WTC11 (cell line): ENCODE results near the gene LRRIQ1. TPM values are rescaled to one million over a fixed set of nuclear protein-coding genes. Genes with fewer than 3 reads are reported as not detected.

Experiments used
- ATAC-seq: fragments of 200-7000 bp; cut with Tn5 transposase; 2 replicates; pipeline ENCODE4 v1.10.0; 2021; ENCODE audit warnings: mild to moderate bottlenecking, moderate library complexity
- CTCF ChIA-PET: fragments of 300-600 bp; sonication (Branson Sonifier 250); formaldehyde crosslinking; loops from one replicate; lab custom pipeline; 2021; ENCODE audit warnings: antibody characterized with exemption; lab: Charles Lee
- POLR2A ChIA-PET: fragments of 350-600 bp; sonication (Branson Sonifier 250); formaldehyde crosslinking; loops from one replicate; lab custom pipeline; 2021; ENCODE audit warnings: antibody characterized with exemption; lab: Charles Lee
- DNase-seq: peaks from one replicate; pipeline ENCODE4 v3.0.0; 2021; ENCODE audit warnings: low spot score
- H3K27ac Mint-ChIP-seq: 2 replicates; pipeline ENCODE4 v1.8.0; 2021; ENCODE audit warnings: mixed read lengths
- H3K27me3 Mint-ChIP-seq: 2 replicates; pipeline ENCODE4 v1.8.0; 2021; ENCODE audit warnings: low read depth, mild to moderate bottlenecking, moderate library complexity, mixed read lengths
- H3K36me3 Mint-ChIP-seq: 2 replicates; pipeline ENCODE4 v1.8.0; 2021; ENCODE audit warnings: mixed read lengths
- H3K4me1 Mint-ChIP-seq: 2 replicates; pipeline ENCODE4 v1.8.0; 2022; ENCODE audit warnings: mixed read lengths
- H3K4me3 Mint-ChIP-seq: 2 replicates; pipeline ENCODE4 v1.8.0; 2021; ENCODE audit warnings: mild to moderate bottlenecking, moderate library complexity, mixed read lengths
- H3K9me3 Mint-ChIP-seq: 2 replicates; pipeline ENCODE4 v1.8.0; 2021; ENCODE audit warnings: mixed read lengths
- ATF1 ChIP-seq: sonication (generic); formaldehyde crosslinking; IDR thresholded peaks from 2 replicates; pipeline ENCODE4 v1.8.1; 2023; ENCODE audit warnings: mild to moderate bottlenecking, moderate library complexity, missing genetic modification reagents
- CREB1 ChIP-seq: sonication (generic); formaldehyde crosslinking; IDR thresholded peaks from 2 replicates; pipeline ENCODE4 v1.8.0; 2023; ENCODE audit warnings: mild to moderate bottlenecking, missing genetic modification reagents
- GABPB1 ChIP-seq: sonication (generic); formaldehyde crosslinking; IDR thresholded peaks from 2 replicates; pipeline ENCODE4 v1.8.1; 2023; ENCODE audit warnings: mild to moderate bottlenecking, missing genetic modification reagents
- IRF2 ChIP-seq: sonication (generic); formaldehyde crosslinking; IDR thresholded peaks from 2 replicates; pipeline ENCODE4 v1.8.0; 2022; ENCODE audit warnings: low read depth, missing genetic modification reagents, borderline replicate concordance
- JUN ChIP-seq: sonication (generic); formaldehyde crosslinking; IDR thresholded peaks from 2 replicates; pipeline ENCODE4 v1.8.0; 2023; ENCODE audit warnings: mild to moderate bottlenecking, missing genetic modification reagents
- MXD4 ChIP-seq: fragments of 250-450 bp; sonication (Bioruptor Pico); IDR thresholded peaks from 2 replicates; pipeline ENCODE4 v1.8.0; 2021; ENCODE audit warnings: mild to moderate bottlenecking, moderate library complexity, borderline replicate concordance
- RORB ChIP-seq: fragments of 250-450 bp; sonication (Bioruptor Pico); IDR thresholded peaks from 2 replicates; pipeline ENCODE4 v1.9.0; 2021; ENCODE audit warnings: mild to moderate bottlenecking
- TEAD1 ChIP-seq: sonication (generic); formaldehyde crosslinking; IDR thresholded peaks from 2 replicates; pipeline ENCODE4 v1.8.0; 2022; ENCODE audit warnings: mild to moderate bottlenecking, missing genetic modification reagents
- ZNF317 ChIP-seq: sonication (generic); formaldehyde crosslinking; IDR thresholded peaks from 2 replicates; pipeline ENCODE4 v1.8.1; 2023; ENCODE audit warnings: low read depth, mild to moderate bottlenecking, moderate library complexity, missing genetic modification reagents, borderline replicate concordance
- total RNA-seq: library from RNA; stranded (reverse); gene quantifications from 3 replicates; pipeline ENCODE4 v1.2.3, GENCODE V29; 2021
- TF ChIP-seq, protein P1 (sequence below): sonication (generic); formaldehyde crosslinking; IDR thresholded peaks from 2 replicates; pipeline ENCODE4 v1.8.0; 2022; ENCODE audit warnings: mild to moderate bottlenecking, missing genetic modification reagents
- TF ChIP-seq, protein P2 (sequence below): sonication (generic); formaldehyde crosslinking; IDR thresholded peaks from 2 replicates; pipeline ENCODE4 v1.8.1; 2022; ENCODE audit warnings: low read depth, missing genetic modification reagents, borderline replicate concordance
- TF ChIP-seq, protein P3 (sequence below): sonication (generic); formaldehyde crosslinking; IDR thresholded peaks from 2 replicates; pipeline ENCODE4 v1.8.1; 2023; ENCODE audit warnings: mild to moderate bottlenecking, missing genetic modification reagents, moderate library complexity
- TF ChIP-seq, protein P4 (sequence below): fragments of 250-450 bp; sonication (Bioruptor Pico); IDR thresholded peaks from 2 replicates; pipeline ENCODE4 v1.9.0; 2021; ENCODE audit warnings: mild to moderate bottlenecking, borderline replicate concordance
- TF ChIP-seq, protein P5 (sequence below): sonication (generic); formaldehyde crosslinking; IDR thresholded peaks from 2 replicates; pipeline ENCODE4 v1.8.1; 2023; ENCODE audit warnings: mild to moderate bottlenecking, missing genetic modification reagents
- TF ChIP-seq, protein P6 (sequence below): sonication (generic); formaldehyde crosslinking; IDR thresholded peaks from 2 replicates; pipeline ENCODE4 v1.8.1; 2023; ENCODE audit warnings: mild to moderate bottlenecking, moderate library complexity, missing genetic modification reagents
- TF ChIP-seq, protein P7 (sequence below): fragments of 250-450 bp; sonication (Bioruptor Pico); IDR thresholded peaks from 2 replicates; pipeline ENCODE4 v1.9.0; 2021; ENCODE audit warnings: mild to moderate bottlenecking
- TF ChIP-seq, protein P8 (sequence below): sonication (generic); formaldehyde crosslinking; IDR thresholded peaks from 2 replicates; pipeline ENCODE4 v1.8.1; 2022; ENCODE audit warnings: mild to moderate bottlenecking, moderate library complexity, missing genetic modification reagents
- TF ChIP-seq, protein P9 (sequence below): sonication (generic); formaldehyde crosslinking; conservative IDR thresholded peaks from 2 replicates; pipeline ENCODE4 v1.8.1; 2022; ENCODE audit warnings: mild to moderate bottlenecking, missing genetic modification reagents

Gene LRRIQ1
- total RNA-seq, 1 experiment from 2014 or later = 1.3 TPM

DNA sequence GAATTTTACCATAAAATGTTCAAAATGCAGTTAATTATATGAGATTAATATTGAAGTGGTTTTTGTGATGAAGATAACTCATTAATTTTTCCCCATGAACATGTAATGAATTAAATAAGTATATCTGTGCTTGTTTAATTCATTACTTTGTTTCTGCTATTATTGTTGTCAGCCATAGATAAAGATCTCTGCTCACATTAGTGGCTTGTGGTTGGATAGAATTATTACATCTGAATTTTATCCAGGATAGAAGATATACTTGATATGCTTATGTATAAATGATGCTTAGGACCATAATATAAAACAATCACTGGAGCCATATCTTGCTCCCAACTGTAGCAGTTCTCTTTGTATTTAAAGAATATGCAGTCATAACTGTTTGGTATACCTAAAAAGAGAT, 18.5 kb upstream of the LRRIQ1 start:
- ChIA-PET CTCF (no interaction called here), POLR2A (no interaction called here)
- DNase-seq (no peak), ATAC-seq (no peak)
- TF ChIP-seq, protein P1, sequence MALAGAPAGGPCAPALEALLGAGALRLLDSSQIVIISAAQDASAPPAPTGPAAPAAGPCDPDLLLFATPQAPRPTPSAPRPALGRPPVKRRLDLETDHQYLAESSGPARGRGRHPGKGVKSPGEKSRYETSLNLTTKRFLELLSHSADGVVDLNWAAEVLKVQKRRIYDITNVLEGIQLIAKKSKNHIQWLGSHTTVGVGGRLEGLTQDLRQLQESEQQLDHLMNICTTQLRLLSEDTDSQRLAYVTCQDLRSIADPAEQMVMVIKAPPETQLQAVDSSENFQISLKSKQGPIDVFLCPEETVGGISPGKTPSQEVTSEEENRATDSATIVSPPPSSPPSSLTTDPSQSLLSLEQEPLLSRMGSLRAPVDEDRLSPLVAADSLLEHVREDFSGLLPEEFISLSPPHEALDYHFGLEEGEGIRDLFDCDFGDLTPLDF = no peak
- TF ChIP-seq ZNF317 (CRISPR knock-in tag) = no peak
- no peak for TF ChIP-seq ATF1 (CRISPR knock-in tag)
- Mint-ChIP-seq H3K4me3 (no peak overlapping the region), H3K4me1 (peaks cover 5% of the 10 kb centered on the region), H3K9me3 (no peaks in the 10 kb centered on the region), H3K27me3 (no peaks in the 10 kb centered on the region), H3K36me3 (no peaks in the 10 kb centered on the region), H3K27ac (no peak overlapping the region)

DNA sequence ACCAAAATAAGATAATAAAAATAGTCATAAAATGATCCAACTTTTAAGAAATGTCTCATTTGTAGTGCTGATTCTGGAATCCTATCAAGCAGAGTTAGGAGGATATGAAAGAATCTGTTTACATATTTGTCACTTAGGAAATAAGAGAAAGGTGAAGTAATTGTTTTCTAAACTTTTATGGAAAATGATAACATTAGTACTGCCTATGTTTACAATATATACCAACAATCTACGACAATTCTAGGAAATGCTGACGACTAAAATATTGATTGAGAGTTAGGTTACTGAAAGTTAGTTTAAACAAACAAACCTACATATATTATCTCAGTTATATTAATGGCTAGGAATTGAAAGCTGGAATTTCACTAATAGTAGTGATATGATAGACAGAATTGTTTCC, 18.1 kb upstream of the LRRIQ1 start:
- H3K27me3 Mint-ChIP-seq = no peaks in the 10 kb centered on the region
- DNase-seq (no peak), ATAC-seq (no peak)
- ChIA-PET POLR2A (no interaction called here), CTCF (no interaction called here)
- H3K9me3 Mint-ChIP-seq = no peaks in the 10 kb centered on the region
- TF ChIP-seq, protein P2, sequence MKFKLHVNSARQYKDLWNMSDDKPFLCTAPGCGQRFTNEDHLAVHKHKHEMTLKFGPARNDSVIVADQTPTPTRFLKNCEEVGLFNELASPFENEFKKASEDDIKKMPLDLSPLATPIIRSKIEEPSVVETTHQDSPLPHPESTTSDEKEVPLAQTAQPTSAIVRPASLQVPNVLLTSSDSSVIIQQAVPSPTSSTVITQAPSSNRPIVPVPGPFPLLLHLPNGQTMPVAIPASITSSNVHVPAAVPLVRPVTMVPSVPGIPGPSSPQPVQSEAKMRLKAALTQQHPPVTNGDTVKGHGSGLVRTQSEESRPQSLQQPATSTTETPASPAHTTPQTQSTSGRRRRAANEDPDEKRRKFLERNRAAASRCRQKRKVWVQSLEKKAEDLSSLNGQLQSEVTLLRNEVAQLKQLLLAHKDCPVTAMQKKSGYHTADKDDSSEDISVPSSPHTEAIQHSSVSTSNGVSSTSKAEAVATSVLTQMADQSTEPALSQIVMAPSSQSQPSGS (CRISPR knock-in tag) = no peak
- TF ChIP-seq TEAD1 = no peak
- no peak for TF ChIP-seq GABPB1 (CRISPR knock-in tag)
- TF ChIP-seq, protein P3, sequence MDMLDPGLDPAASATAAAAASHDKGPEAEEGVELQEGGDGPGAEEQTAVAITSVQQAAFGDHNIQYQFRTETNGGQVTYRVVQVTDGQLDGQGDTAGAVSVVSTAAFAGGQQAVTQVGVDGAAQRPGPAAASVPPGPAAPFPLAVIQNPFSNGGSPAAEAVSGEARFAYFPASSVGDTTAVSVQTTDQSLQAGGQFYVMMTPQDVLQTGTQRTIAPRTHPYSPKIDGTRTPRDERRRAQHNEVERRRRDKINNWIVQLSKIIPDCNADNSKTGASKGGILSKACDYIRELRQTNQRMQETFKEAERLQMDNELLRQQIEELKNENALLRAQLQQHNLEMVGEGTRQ (CRISPR knock-in tag) = no peak
- TF ChIP-seq, protein P4, sequence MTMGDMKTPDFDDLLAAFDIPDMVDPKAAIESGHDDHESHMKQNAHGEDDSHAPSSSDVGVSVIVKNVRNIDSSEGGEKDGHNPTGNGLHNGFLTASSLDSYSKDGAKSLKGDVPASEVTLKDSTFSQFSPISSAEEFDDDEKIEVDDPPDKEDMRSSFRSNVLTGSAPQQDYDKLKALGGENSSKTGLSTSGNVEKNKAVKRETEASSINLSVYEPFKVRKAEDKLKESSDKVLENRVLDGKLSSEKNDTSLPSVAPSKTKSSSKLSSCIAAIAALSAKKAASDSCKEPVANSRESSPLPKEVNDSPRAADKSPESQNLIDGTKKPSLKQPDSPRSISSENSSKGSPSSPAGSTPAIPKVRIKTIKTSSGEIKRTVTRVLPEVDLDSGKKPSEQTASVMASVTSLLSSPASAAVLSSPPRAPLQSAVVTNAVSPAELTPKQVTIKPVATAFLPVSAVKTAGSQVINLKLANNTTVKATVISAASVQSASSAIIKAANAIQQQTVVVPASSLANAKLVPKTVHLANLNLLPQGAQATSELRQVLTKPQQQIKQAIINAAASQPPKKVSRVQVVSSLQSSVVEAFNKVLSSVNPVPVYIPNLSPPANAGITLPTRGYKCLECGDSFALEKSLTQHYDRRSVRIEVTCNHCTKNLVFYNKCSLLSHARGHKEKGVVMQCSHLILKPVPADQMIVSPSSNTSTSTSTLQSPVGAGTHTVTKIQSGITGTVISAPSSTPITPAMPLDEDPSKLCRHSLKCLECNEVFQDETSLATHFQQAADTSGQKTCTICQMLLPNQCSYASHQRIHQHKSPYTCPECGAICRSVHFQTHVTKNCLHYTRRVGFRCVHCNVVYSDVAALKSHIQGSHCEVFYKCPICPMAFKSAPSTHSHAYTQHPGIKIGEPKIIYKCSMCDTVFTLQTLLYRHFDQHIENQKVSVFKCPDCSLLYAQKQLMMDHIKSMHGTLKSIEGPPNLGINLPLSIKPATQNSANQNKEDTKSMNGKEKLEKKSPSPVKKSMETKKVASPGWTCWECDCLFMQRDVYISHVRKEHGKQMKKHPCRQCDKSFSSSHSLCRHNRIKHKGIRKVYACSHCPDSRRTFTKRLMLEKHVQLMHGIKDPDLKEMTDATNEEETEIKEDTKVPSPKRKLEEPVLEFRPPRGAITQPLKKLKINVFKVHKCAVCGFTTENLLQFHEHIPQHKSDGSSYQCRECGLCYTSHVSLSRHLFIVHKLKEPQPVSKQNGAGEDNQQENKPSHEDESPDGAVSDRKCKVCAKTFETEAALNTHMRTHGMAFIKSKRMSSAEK = no peak
- TF ChIP-seq, protein P5, sequence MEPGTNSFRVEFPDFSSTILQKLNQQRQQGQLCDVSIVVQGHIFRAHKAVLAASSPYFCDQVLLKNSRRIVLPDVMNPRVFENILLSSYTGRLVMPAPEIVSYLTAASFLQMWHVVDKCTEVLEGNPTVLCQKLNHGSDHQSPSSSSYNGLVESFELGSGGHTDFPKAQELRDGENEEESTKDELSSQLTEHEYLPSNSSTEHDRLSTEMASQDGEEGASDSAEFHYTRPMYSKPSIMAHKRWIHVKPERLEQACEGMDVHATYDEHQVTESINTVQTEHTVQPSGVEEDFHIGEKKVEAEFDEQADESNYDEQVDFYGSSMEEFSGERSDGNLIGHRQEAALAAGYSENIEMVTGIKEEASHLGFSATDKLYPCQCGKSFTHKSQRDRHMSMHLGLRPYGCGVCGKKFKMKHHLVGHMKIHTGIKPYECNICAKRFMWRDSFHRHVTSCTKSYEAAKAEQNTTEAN (CRISPR knock-in tag) = no peak
- TF ChIP-seq RORB (CRISPR knock-in tag) = no peak
- TF ChIP-seq MXD4 (CRISPR knock-in tag) = no peak
- TF ChIP-seq, protein P6, sequence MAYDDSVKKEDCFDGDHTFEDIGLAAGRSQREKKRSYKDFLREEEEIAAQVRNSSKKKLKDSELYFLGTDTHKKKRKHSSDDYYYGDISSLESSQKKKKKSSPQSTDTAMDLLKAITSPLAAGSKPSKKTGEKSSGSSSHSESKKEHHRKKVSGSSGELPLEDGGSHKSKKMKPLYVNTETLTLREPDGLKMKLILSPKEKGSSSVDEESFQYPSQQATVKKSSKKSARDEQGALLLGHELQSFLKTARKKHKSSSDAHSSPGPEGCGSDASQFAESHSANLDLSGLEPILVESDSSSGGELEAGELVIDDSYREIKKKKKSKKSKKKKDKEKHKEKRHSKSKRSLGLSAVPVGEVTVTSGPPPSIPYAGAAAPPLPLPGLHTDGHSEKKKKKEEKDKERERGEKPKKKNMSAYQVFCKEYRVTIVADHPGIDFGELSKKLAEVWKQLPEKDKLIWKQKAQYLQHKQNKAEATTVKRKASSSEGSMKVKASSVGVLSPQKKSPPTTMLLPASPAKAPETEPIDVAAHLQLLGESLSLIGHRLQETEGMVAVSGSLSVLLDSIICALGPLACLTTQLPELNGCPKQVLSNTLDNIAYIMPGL (CRISPR knock-in tag) = no peak
- TF ChIP-seq IRF2 (CRISPR knock-in tag) = no peak
- TF ChIP-seq CREB1 (CRISPR knock-in tag) = no peak
- TF ChIP-seq, protein P7, sequence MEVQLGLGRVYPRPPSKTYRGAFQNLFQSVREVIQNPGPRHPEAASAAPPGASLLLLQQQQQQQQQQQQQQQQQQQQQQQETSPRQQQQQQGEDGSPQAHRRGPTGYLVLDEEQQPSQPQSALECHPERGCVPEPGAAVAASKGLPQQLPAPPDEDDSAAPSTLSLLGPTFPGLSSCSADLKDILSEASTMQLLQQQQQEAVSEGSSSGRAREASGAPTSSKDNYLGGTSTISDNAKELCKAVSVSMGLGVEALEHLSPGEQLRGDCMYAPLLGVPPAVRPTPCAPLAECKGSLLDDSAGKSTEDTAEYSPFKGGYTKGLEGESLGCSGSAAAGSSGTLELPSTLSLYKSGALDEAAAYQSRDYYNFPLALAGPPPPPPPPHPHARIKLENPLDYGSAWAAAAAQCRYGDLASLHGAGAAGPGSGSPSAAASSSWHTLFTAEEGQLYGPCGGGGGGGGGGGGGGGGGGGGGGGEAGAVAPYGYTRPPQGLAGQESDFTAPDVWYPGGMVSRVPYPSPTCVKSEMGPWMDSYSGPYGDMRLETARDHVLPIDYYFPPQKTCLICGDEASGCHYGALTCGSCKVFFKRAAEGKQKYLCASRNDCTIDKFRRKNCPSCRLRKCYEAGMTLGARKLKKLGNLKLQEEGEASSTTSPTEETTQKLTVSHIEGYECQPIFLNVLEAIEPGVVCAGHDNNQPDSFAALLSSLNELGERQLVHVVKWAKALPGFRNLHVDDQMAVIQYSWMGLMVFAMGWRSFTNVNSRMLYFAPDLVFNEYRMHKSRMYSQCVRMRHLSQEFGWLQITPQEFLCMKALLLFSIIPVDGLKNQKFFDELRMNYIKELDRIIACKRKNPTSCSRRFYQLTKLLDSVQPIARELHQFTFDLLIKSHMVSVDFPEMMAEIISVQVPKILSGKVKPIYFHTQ = no peak
- TF ChIP-seq JUN (CRISPR knock-in tag) = no peak
- TF ChIP-seq, protein P8, sequence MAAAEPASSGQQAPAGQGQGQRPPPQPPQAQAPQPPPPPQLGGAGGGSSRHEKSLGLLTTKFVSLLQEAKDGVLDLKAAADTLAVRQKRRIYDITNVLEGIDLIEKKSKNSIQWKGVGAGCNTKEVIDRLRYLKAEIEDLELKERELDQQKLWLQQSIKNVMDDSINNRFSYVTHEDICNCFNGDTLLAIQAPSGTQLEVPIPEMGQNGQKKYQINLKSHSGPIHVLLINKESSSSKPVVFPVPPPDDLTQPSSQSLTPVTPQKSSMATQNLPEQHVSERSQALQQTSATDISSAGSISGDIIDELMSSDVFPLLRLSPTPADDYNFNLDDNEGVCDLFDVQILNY = no peak
- TF ChIP-seq, protein P9, sequence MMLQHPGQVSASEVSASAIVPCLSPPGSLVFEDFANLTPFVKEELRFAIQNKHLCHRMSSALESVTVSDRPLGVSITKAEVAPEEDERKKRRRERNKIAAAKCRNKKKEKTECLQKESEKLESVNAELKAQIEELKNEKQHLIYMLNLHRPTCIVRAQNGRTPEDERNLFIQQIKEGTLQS (CRISPR knock-in tag) = no peak
- H3K4me1 Mint-ChIP-seq = peaks cover 9% of the 10 kb centered on the region
- no peak overlapping the region for H3K4me3 Mint-ChIP-seq
- no peaks in the 10 kb centered on the region for H3K36me3 Mint-ChIP-seq
- no peak overlapping the region for H3K27ac Mint-ChIP-seq
